Measurements from ENCODE around the gene MMP19. TPM values are rescaled to one million over a fixed set of nuclear protein-coding genes. Genes with fewer than 3 reads are reported as not detected.
"Not testable (repeated sequence)": the region's sequence is repeated elsewhere in the genome, so short reads cannot be mapped to it uniquely, and the experiment has no call there.

Gene MMP19
- total RNA-seq, 1 donor from 2014 or later, result 18.2 TPM

DNA sequence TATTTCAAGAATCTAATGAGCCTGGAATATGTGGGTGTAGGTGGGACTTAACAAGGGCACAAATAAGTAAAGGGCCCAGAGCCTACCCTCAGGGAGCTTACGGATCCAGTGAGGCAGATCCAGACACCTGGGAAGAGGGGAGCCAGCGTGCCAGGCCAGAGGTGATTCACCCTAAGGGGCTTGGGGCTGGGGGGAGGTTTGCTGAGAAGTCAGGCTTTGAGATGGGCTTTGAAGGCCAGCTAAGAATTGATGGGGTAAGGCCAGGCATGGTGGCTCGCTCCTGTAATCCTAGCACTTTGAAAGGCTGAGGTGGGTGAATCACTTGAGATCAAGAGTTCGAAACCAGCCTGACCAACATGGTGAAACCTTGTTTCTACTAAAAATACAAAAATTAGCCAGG, 695 bp upstream of the MMP19 start:
- DNase-seq, result no peak

DNA sequence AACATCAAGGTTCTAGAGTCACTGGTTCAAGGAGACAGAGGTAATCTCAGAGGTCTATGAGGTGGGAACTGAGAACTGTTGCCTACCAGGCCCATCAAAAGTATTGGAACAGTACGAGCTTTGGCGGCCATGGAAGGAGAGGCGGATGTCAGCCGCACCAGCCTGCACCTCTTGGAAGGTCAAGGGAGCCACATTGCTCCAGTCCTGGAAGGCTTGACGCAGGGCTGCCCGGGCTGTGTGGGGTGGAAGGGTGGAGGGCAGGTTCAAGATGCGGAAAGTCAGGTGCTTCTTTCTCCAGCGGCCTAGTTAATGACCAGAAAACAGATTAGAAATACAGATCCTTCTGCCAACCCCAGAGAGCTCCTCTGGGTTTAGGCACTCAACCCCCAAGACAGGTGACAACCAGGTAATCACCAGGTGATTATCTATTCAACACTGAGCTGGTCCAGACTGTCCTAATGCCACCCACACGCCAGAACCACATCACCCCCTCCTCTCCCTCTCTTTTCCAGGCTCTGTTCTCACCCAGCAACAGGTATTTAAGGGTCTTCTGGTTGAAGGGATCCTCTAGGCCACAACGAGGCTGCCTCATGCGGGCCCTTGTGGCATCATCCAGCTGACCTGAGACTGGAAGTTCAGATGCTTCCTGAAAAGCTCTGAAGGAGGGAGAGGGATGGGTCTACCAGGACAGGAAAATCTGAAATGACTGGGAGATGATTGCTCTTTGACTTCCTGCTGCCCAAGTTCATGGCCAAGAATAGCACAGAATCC, 2.0 kb downstream of the MMP19 start:
- DNase-seq, result no peak

DNA sequence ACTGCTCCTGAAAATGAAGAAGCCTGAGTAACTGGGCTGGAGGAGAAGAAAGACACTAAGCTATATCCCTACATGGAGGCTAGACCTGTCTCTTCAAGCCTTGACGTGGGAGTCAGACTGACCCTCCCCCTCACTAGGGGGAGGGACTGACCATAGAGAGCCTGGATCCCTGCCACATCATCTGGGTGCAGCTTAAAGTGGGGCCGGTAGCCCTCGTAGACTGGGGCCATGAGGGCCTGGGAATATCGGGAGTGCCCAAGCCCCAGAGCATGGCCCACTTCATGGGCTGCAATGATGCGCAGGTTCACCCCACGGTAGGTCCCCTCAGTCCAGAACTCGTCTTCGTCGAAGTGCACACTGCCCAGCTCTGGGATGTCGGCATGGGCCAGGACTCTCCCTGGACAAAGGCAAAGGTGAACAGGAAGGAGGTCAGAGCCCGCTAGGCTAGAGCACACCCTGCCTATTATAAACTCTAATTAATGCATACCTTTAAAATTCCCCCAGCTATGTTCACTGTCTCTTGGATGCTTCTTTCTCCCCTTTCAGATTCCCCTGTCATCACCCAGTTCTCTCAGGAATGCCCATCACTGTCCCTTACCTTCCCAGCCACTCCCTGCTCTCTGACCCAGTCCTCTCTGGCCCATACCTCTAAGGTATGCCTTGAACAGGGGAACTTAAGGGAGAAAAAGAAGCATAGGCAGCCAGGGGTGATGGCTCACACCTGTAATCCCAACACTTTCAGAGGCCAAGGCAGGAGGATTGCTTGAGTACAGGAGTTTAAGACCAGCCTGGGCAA, 3.2 kb downstream of the MMP19 start:
- DNase-seq, result no peak

DNA sequence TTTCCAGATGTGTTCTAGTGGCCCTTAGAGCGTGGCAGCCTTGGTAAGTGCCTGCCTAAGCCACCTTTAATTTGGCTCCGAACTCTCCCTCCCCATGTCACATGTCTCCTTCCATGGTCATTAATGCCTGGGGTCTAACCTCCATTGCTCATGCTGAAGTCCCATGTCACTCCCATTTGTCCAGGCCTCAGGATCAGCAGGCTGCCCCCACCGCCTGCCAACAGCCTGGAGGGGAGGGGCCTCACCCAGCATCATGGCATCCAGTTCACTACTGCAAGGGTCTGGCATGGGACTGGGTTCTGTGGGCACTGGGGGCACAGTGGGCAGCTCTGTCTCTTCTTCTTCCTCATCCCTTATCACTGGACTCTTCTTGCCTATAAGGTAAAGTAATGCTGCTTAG, 4.4 kb downstream of the MMP19 start:
- no peak for DNase-seq

DNA sequence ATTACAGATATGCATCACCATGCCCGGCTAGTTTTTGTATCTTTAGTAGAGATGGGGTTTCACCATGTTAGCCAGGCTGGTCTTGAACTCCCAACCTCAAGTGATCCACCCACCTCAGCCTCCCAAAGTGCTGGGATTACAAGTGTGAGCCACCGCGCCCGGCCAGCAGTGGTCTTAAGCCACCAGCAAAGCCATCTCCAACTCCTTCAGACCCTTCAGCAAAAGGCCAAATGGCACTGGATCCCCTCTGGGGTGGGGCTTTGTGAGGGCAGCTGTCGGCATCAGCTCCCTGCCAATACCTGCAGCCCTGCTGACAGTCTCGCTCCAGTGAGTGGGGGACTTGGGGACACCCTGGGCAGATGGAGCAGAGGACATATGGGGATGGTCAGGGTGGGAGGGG, 8.3 kb downstream of the MMP19 start:
- not testable (repeated sequence) for DNase-seq

DNA sequence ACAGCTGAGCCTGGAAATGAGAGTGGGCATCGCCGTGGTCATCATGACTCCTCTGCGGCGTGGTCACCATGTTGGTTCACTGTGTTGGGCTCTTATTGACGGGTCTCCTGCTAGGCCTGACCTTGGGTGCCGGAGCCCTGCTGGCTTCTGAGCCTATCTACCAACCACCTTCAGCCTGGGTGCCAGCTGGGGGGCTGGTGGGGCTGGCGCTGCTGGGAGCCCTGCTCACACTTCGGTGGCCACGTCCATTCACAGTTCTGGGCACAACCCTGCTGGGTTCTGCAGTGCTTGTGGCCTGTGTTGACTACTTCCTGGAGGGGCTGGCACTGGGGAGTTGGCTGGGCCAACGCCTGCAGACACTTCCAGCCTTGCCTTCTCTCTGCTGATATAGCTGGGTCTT, 9.7 kb downstream of the MMP19 start:
- DNase-seq, result no peak

DNA sequence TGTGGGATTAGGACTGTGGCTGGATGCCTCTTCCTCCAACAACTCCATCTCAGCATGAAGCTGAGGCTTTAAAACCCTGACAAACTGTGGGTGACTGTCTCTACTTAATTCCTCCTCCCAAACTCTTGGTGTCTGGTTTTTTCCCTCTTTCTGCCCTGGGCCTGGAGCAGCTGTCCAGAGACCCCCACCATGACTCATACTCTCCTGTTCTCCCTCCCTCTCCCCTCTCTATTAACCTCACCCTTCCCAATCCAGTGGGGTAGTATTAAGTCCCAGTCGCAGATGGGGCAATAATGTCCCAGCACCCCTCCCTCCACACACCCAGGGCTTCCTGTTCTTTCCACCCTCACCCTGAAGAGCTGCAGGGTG, 11.3 kb downstream of the MMP19 start:
- DNase-seq, result peak; percentile 40

DNA sequence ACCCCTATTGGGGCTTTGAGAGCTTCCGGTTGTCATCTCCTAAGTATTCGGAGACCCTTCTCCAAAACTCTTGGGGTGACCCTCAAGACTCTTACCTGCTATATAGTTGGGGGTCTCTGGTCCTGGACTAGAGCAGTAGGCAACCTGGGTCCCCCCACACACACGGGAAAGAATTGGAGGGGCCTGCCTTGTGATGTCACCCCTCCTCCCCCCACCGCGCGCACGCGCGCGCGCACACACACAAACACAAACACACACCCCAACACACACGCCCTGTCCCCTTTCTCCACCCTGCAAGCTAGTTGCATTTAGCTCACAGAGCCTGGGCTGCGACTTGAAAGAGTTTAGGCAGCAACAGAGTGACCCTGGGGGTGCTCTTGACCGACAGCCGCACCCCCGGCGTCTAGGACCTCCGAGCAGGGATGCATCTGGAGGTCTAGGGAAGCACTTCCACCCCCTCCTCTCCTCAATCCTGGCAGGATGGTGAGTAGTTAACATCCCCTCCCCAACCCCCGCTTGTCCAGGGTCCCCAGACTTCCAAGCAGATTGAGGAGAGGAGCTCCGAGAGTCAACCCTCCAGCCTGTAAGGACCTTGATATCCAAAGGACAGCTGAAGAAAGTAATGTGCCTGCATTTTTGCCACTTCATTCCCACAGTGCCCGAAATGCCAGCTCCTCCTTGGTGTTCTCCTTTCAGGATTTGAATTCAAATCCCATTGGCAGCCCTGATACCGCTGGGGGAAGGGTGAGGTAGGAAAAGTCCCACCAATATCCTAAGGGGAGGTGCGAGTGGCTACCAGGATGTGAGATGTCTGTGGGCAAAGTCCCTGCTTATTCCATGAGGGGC, 11.9 kb downstream of the MMP19 start:
- peak; percentile 94 for DNase-seq

DNA sequence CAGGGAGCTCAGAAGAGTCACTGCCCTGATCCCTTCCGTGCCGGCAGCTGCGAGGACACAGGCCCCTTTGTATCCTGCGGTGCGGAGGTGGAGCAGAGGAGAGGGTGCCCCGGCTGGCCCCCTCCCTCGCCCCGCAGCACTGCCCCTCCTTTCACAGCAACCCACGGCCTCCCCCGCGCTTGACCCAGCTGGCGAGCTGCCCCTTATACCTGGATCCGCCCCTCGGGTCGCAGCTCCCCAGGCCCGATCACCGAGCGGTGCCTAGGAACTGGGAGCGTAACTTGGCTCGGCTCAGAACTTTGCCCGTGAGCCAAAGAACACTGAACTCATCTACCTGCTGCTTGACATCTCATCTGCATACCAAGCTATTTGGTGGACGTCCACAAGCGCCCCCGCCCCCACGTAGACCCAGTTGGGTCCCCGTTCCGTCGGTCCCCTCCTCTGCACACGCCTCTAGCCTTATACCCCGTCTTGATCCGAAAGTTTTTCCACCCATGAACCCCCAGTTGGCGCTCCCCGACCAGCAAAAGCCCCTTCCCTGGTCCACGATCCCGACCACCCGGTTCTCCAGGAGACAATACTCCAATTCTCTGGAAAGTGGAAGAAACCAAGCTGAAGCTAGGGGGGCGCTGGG, 12.7 kb downstream of the MMP19 start:
- peak; percentile 58 for DNase-seq

DNA sequence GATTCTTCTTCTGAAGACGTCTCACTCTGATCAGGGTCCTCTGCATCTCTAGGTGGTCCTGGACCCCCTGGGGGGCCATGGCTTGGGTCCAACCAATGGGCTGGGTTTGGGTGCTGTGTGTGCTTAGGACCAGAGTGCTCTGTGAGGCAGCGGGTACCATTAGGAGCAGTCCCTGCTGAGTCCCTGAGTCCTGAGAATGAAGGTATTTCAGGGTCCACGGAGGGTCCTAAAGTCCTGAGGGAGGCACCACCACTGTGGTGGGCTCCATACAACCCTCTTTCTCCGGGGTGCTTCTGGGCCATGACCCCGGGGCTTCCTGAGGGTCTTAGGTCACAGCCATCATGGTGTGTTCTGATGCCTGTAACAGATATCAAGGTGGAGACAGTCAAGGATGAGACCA, 14.4 kb downstream of the MMP19 start:
- no peak for DNase-seq

DNA sequence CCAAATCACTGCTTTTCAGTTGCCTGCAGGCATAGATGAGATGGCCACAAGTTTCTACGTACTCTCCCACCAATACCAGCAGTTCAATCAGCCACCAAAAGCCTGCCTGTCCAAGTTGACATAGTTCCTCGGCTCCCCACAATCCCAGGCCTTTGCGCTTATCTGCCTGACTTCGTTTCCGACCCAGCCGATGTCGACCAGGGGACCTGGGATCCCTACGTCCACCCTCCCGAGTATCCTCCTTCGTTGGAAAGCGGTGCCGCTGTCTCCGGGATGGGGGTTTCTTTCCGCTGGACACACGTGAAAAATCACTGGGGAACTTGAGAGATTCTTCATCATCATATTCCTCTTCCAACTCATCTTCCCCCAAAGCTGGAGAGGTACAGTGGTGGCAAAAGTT, 14.9 kb downstream of the MMP19 start:
- no peak for DNase-seq

DNA sequence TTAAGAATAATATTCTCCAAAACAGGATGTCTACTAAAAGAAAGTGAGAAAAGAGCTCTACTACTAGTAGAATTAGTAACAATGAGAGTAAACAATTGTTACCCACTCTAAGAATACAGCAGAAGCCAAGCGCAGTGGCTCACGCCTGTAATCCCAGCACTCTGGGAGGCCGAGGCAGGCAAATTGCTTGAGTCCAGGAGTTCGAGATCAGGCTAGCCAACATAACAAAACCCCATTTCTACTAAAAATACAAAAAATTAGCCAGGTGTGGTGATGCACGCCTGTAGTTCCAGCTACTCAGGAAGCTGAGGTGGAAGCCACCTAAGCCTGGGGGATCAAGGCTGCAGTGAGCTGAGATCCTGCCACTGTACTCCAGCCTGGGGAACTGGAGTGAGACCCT, 18.0 kb downstream of the MMP19 start:
- DNase-seq, result no peak

DNA sequence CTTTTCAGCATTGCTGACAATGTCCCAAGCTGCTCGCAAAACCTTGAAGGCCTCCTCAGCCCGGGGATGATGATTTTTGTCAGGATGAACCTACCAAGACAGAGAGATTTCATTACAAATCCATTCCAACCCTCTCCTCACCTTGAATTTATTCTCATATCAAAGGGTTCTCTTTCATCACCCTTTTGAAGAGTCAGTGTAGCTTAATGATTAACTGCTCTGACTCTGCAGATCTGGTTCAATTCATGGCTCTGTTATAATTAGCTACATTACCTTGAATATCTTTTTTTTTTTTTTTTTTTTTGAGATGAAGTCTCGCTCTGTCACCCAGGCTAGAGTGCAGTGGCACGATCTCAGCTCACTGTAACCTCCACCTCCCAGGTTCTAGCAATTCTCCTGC, 19.3 kb downstream of the MMP19 start:
- no peak for DNase-seq

DNA sequence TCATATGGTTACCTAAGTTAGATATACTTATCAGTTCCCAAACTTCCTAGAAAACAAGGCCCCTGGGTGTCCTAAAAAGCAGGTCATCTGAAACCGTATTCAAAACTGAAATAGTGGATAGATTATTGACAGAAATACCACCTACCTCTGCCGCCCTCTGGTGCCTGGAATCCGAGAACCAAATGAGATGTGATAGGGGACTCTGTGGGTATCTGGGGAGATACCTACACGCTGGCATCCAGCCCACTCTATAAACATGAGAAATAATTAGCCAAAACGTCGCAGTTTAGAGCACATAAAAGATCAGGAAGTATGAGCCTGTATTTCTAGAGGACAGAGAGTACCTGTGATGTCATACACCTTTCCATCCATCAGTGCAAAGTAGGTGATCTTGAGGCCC, 20.5 kb downstream of the MMP19 start:
- no peak for DNase-seq

DNA sequence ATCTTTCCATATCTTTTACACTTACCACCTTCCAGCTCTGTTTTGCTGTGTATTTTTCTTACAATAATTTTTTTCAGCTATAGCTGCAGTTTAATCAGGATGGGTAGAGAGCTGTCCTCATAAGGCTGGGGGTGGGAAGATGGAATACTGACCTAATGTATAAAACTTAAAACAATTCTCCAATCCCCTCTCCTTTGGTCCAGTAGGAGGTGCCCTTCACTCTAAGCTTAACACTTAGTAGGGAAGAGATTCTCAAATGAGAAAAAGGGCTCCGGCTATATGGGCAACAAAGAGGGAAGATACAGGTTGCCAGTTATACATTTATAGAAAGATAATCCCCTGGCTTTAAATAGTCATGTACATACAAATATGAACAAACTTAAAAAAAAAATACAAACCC, 22.1 kb downstream of the MMP19 start:
- no peak for DNase-seq

DNA sequence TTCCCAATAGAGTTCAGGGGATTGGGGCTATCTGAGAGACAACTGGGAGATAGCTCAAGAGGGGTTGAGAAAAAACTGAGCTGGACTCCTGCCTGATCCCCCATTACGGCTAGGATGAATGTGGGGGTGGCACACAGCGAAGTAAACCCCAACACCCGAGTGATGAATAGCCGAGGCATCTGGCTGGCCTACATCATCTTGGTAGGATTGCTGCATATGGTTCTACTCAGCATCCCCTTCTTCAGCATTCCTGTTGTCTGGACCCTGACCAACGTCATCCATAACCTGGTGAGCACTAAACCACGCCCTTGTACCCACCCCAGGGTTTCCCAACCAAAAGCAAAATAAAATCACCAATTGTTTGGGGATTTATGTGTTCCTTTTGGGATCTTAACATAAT, 23.9 kb downstream of the MMP19 start:
- DNase-seq, result no peak

DNA sequence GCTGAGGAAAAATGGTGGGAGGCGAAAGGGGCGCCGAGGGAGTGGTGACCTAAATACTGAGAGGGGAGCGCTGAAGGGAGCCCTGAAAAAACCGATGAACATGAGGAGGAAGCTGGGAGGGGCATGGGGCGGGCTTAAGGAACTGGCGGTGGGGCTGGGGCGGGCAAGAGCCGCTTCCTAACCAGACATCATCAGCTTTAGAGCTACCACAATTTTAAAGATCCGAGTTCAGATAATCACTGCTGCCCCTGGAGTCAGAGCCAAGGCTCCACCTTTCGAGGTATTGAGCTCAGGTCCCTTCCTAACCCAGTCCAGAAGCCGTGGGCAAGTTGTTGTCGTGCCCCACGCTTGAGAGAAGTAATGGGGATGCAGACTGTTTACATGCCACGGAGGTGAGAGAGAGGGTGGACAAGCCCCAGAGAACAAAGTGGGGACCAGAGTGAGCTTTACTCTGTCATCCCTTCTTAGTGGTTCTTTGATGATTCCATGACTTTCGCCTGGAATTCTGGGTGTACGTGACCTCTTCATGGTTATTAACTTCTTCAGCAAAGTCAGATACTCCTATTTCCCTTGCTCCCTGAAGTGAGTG, 24.5 kb downstream of the MMP19 start:
- no peak for DNase-seq

DNA sequence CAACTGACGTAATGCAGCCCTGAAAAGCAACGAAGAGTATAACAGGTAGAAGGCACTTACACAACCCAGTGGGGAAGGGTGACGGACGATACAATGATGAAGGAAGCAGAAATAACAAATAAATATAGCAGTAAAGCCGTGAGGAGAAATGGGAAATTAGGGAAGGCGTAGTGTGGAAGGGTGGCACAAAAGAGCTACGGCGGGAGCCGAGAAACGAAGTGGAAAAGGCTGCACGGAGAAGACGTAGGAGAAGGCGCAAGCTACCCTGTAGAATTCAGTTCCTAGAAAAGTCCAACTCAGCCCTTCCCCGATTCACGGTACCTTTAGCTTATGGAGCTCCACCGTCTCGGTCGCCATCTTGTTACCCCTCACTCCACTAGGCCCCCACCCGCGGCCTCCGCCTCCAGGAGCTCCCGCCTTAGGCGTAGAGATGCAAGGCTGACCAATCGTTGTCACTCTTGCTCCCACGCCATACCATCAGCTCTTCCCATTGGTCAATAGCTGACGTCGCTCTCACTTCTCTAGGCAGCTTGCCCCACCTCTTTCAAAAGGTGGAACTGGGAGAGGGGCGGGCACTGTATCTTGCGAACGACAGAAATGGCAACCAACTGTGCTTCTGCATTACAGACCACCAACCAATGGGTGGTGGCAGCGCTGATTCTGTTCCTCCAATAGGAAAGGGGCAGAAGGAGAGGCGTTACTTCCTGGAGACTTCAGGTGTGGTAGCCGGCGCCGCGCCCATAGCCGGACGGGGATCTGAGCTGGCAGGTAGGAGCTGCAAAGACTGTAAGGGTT, 25.2 kb downstream of the MMP19 start, which contains the start of the genes ORMDL2 and SARNP:
Gene ORMDL2, plus strand, starts transcription at position 697 of the 795 bp plus-strand sequence. CDS start 959 bp downstream, outside the sequence.
Gene SARNP, minus strand, starts transcription at position 380 of the 795 bp plus-strand sequence. Its CDS starts 23 bp downstream, at position 357.
- peak; percentile 100 for DNase-seq

DNA sequence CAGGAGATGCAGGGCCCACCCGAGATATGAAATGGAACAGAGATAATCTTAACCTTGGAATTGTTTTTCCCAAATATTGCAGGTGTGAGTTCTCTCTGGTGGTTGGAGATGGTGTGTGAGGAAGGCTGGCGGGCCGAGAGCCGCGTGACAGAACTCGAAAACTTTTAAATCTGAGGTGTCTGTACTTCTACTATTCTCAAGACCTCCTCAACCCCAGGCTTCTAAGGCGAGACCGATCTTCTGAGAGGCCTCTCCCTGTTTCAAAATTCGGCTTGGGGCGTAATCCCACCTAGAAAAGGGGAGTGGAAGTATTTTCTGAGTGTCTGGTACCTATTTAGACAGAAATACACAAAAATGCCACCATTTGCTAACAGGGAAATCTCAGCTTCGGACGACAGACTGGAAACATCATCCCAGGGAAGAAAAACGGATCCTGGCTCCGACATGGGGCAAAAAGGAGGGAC, 25.8 kb downstream of the MMP19 start:
- no peak for DNase-seq

DNA sequence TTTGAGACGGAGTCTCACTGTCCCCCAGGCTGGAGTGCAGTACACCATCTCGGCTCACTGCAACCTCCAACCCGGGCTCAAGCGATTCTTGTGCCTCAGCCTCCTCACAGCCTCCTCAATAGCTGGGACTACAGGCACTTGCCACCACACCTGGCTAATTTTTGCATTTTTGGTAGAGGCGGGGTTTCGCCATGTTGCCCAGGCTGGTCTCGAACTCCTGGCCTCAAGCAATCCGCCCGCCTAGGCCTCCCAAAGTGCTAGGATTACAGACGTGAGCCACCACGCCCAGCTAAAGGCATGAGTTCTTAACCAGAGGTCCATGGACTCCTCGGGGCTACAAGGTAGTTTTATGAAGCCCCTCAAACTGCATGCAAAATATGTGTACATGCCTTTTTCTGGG, 27.3 kb downstream of the MMP19 start:
- DNase-seq, result no peak

DNA sequence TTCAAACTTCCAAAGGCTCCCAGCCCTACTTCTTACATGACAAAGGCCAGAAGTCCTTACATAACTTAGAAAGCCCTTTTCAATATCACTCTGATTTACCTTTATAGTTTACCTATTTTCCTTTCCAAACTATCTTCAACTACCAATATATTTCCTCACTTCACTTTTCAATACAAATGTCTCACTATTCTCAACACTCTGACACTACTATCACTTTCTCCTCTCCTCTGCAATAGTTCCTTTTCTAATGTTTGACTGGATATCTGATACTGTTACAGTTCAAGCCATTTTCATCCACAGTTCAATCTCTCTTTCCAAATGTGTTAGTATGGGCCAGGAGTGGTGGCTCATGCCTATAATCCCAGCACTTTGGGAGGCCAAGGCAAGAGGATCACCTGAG, 28.5 kb downstream of the MMP19 start:
- DNase-seq, result no peak
